ENCODE measurements around the gene DENND1A. TPM values are rescaled to one million over a fixed set of nuclear protein-coding genes. Genes with fewer than 3 reads are reported as not detected.

Gene DENND1A
- total and polyA plus RNA-seq, 7 donors: 12.8 to 33.2 (median 19.2) TPM

GRCh38 chr9:123866497-123866896 is 63.4 kb downstream of the DENND1A start:
- no peak for DNase-seq
- Histone ChIP-seq H3K4me3 (no peak overlapping the region), H3K9me3 (no peaks in the 10 kb centered on the region), H3K4me1 (peaks cover 0 to 9% (median 5%) of the 10 kb centered on the region in 4 donors), H3K36me3 (no peaks in the 10 kb centered on the region), H3K27me3 (no peaks in the 10 kb centered on the region), H3K27ac (peak overlapping the region in 1 of 4 donors; percentile 23)
- 63 to 85% methylated on average over 2 of the region's 2 CpGs for WGBS, 2 donors
- TF ChIP-seq EP300 (IDR thresholded peaks at IDR 0.05) (no peak), POLR2AphosphoS5 (IDR thresholded peaks at IDR 0.05) (no peak), POLR2A (IDR thresholded peaks at IDR 0.05) (no peak)
- TF ChIP-seq, protein P1, sequence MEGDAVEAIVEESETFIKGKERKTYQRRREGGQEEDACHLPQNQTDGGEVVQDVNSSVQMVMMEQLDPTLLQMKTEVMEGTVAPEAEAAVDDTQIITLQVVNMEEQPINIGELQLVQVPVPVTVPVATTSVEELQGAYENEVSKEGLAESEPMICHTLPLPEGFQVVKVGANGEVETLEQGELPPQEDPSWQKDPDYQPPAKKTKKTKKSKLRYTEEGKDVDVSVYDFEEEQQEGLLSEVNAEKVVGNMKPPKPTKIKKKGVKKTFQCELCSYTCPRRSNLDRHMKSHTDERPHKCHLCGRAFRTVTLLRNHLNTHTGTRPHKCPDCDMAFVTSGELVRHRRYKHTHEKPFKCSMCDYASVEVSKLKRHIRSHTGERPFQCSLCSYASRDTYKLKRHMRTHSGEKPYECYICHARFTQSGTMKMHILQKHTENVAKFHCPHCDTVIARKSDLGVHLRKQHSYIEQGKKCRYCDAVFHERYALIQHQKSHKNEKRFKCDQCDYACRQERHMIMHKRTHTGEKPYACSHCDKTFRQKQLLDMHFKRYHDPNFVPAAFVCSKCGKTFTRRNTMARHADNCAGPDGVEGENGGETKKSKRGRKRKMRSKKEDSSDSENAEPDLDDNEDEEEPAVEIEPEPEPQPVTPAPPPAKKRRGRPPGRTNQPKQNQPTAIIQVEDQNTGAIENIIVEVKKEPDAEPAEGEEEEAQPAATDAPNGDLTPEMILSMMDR (IDR thresholded peaks at IDR 0.05): no peak
- intact Hi-C loops (cut with DNase I): no loop called here

DNA sequence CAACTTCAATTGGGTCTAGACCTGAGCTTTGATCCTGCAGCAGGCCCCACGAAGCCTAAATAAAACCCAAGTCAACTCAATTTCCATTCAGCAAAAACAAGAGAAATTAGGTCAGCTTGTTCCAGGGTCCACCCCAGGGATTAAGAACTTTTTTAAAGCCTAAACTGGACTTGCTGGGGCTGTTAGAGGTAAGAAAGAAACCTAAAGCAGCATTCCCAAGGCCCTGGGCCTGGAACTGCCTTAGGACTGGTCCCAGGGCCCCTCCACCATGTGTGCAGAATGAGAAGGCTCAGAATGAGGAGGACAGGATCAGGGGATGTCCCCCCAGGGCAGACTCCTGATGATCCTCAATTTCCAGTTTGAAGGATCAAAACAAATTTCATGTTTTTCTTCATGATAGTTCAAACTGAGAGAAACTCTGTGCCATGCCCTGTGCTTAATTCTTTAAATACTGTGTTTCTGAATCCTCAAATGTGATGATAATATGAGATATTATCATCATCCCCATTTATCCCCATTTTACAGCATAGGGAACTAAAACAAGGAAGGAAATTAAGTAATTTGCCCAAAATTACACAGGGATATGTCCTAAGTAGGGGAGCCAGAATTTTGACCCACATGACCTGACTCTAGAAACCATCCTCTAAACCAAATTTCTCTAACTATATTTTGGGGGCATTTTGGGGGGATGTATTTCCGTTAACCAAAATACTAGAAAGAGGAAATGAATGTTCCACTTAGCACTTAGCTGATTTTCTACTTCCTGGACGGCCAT is 64.5 kb downstream of the DENND1A start:
- intact Hi-C loops (cut with DNase I): no loop called here
- TF ChIP-seq, protein P1 (IDR thresholded peaks at IDR 0.05): no peak
- TF ChIP-seq POLR2AphosphoS5 (IDR thresholded peaks at IDR 0.05): no peak
- no peak for TF ChIP-seq EP300 (IDR thresholded peaks at IDR 0.05)
- no peak for TF ChIP-seq POLR2A (IDR thresholded peaks at IDR 0.05)
- Histone ChIP-seq H3K4me3 (no peak overlapping the region), H3K4me1 (peaks cover 0 to 9% (median 5%) of the 10 kb centered on the region in 4 donors), H3K27me3 (no peaks in the 10 kb centered on the region), H3K9me3 (no peaks in the 10 kb centered on the region), H3K27ac (peak overlapping the region in 1 of 4 donors; percentile 23), H3K36me3 (no peaks in the 10 kb centered on the region)
- no peak for DNase-seq
- 82 to 93% methylated on average over 3 of the region's 3 CpGs for WGBS, 2 donors

- DNase-seq: no peak
- H3K36me3 ChIP-seq: no peaks in the 10 kb centered on the region
- H3K27ac ChIP-seq: no peak overlapping the region
- H3K9me3 ChIP-seq: no peaks in the 10 kb centered on the region
- WGBS, 2 donors: 95 to 96% methylated on average over 9 of the region's 9 CpGs
- no peak overlapping the region for H3K4me3 ChIP-seq
- TF ChIP-seq POLR2A (IDR thresholded peaks at IDR 0.05) (no peak), POLR2AphosphoS5 (IDR thresholded peaks at IDR 0.05) (no peak), EP300 (IDR thresholded peaks at IDR 0.05) (no peak)
- TF ChIP-seq, protein P1 (IDR thresholded peaks at IDR 0.05): no peak
- H3K27me3 ChIP-seq: no peaks in the 10 kb centered on the region
- intact Hi-C loops (cut with DNase I): no loop called here
- H3K4me1 ChIP-seq: peaks cover 0 to 9% (median 5%) of the 10 kb centered on the region in 4 donors
Observed at GRCh38 chr9:123864251-123864650, 65.7 kb downstream of the DENND1A start.

GRCh38 chr9:123863164-123863855 is 66.6 kb downstream of the DENND1A start:
- no peaks in the 10 kb centered on the region for H3K27me3 ChIP-seq
- TF ChIP-seq POLR2AphosphoS5 (IDR thresholded peaks at IDR 0.05) (peak in 1 of 4 donors; percentile 13), POLR2A (IDR thresholded peaks at IDR 0.05) (no peak)
- WGBS, 2 donors: 72 to 89% methylated on average over 5 of the region's 5 CpGs
- no peak overlapping the region for H3K4me3 ChIP-seq
- no peaks in the 10 kb centered on the region for H3K9me3 ChIP-seq
- intact Hi-C loops (cut with DNase I): no loop called here
- no peak for DNase-seq
- no peak overlapping the region for H3K27ac ChIP-seq
- no peaks in the 10 kb centered on the region for H3K36me3 ChIP-seq
- H3K4me1 ChIP-seq: peaks cover 0 to 9% (median 5%) of the 10 kb centered on the region in 4 donors

GRCh38 chr9:123861756-123862120 is 68.2 kb downstream of the DENND1A start:
- Histone ChIP-seq H3K27me3 (no peaks in the 10 kb centered on the region), H3K9me3 (no peaks in the 10 kb centered on the region), H3K36me3 (no peaks in the 10 kb centered on the region), H3K4me3 (no peak overlapping the region), H3K27ac (no peak overlapping the region), H3K4me1 (peaks cover 0 to 9% (median 3%) of the 10 kb centered on the region in 4 donors)
- TF ChIP-seq EP300 (IDR thresholded peaks at IDR 0.05): no peak
- TF ChIP-seq, protein P1 (IDR thresholded peaks at IDR 0.05): no peak
- TF ChIP-seq POLR2A (IDR thresholded peaks at IDR 0.05): no peak
- TF ChIP-seq POLR2AphosphoS5 (IDR thresholded peaks at IDR 0.05): no peak
- intact Hi-C loops (cut with DNase I): no loop called here
- DNase-seq: no peak
- WGBS, 2 donors: 96% methylated on average over 2 of the region's 2 CpGs
